GM12878 (cell line): ENCODE data around the gene SPATA25. TPM values are rescaled to one million over a fixed set of nuclear protein-coding genes. Genes with fewer than 3 reads are reported as not detected.

Source experiments
- ATAC-seq: fragments of 200-7000 bp; cut with Tn5 transposase; 3 replicates; pipeline ENCODE4 v1.9.1; 2020; ENCODE audit warnings: mild to moderate bottlenecking, moderate library complexity
- BruUV-seq: library from RNA; stranded (reverse); fragments of 400-500 nt; replicated peaks from 2 replicates; lab custom pipeline; 2021; lab: Mats Ljungman, UMichigan
- CTCF ChIA-PET: fragments of 300-600 bp; sonication (Branson Sonifier 250); formaldehyde crosslinking; extraction: SDS; loops from one replicate; lab custom pipeline; 2021; ENCODE audit warnings: inconsistent platforms; lab: Yijun Ruan, JAX
- POLR2A ChIA-PET: fragments of 350-600 bp; formaldehyde crosslinking; extraction: SDS; loops from one replicate; lab custom pipeline; 2021; ENCODE audit warnings: inconsistent platforms; lab: Charles Lee
- RAD21 ChIA-PET: fragments of 300-600 bp; sonication (Branson Sonifier 250); formaldehyde crosslinking; loops from one replicate; lab custom pipeline; 2023; ENCODE audit warnings: antibody characterized with exemption; ENCODE audit not compliant: unreplicated experiment; lab: Charles Lee
- SMC1A ChIA-PET: fragments of 300-600 bp; sonication (Branson Sonifier 250); formaldehyde crosslinking; loops from one replicate; lab custom pipeline; 2023; ENCODE audit not compliant: unreplicated experiment, uncharacterized antibody; lab: Charles Lee
- DNase-seq: peaks from one replicate; pipeline ENCODE4 v3.0.0-alpha.2; 2011; ENCODE audit warnings: low read depth, low spot score
- FAIRE-seq: peaks from 3 replicates; lab custom pipeline; 2011; peaks lifted over from hg19 to GRCh38; lab: Jason Lieb, UNC
- H2AFZ ChIP-seq: 2 replicates; pipeline ENCODE4 v1.6.0; 2011; ENCODE audit warnings: low read depth, low read length, control low read depth; ENCODE audit not compliant: control insufficient read depth
- H3K27ac ChIP-seq: 2 replicates; pipeline ENCODE4 v1.5.1; 2011; ENCODE audit warnings: control low read depth; ENCODE audit not compliant: control insufficient read depth, insufficient read depth
- H3K27me3 ChIP-seq, 2 experiments: replicated peaks in 1 of 2; 2 replicates each; pipeline versions ENCODE4 v1.6.0 to v1.6.1; 2011; ENCODE audit warnings: low read length in 1 of 2; ENCODE audit not compliant: control insufficient read depth in 2 of 2, insufficient read depth in 2 of 2
- H3K36me3 ChIP-seq, 2 experiments: 2 replicates each; pipeline ENCODE4 v1.5.1; 2011; ENCODE audit warnings: low read length in 1 of 2; ENCODE audit not compliant: control insufficient read depth in 2 of 2, insufficient read depth in 2 of 2
- H3K4me1 ChIP-seq: 2 replicates; pipeline ENCODE4 v1.6.1; 2011; ENCODE audit warnings: mild to moderate bottlenecking, low read length, moderate library complexity, mixed read lengths; ENCODE audit not compliant: control insufficient read depth, insufficient read depth
- H3K4me2 ChIP-seq: 2 replicates; pipeline ENCODE4 v1.6.0; 2011; ENCODE audit warnings: control low read depth; ENCODE audit not compliant: control insufficient read depth, insufficient read depth
- H3K4me3 ChIP-seq: fragments of 200-600 bp; sonication (generic); 2 replicates; pipeline ENCODE4 v1.5.1; 2016
- H3K79me2 ChIP-seq: 2 replicates; pipeline ENCODE4 v1.6.0; 2011; ENCODE audit warnings: low read length; ENCODE audit not compliant: control insufficient read depth, insufficient read depth
- H3K9ac ChIP-seq: 2 replicates; pipeline ENCODE4 v1.8.0; 2011; ENCODE audit warnings: low read length, control low read depth, mixed read lengths; ENCODE audit not compliant: control insufficient read depth, insufficient read depth
- H3K9me3 ChIP-seq: replicated peaks from 3 replicates; pipeline ENCODE4 v1.5.1; 2011; ENCODE audit warnings: mild to moderate bottlenecking, low read length; ENCODE audit not compliant: control insufficient read depth, insufficient read depth
- H4K20me1 ChIP-seq: 2 replicates; pipeline ENCODE4 v1.6.0; 2011; ENCODE audit not compliant: control insufficient read depth, insufficient read depth
- ATF7 ChIP-seq: fragments of 450-650 bp; IDR thresholded peaks from 2 replicates; pipeline ENCODE4 v1.6.1; 2016; ENCODE audit warnings: low read depth, mild to moderate bottlenecking
- BCLAF1 ChIP-seq: fragments of 450-650 bp; IDR thresholded peaks from 2 replicates; pipeline ENCODE4 v1.6.1; 2017; ENCODE audit warnings: antibody characterized with exemption, mild to moderate bottlenecking, moderate library complexity
- HDAC2 ChIP-seq: fragments of 200-600 bp; sonication (generic); IDR thresholded peaks from 2 replicates; pipeline ENCODE4 v1.6.1; 2017
- IRF3 ChIP-seq: fragments of 450-650 bp; IDR thresholded peaks from 2 replicates; pipeline ENCODE4 v1.6.1; 2014; ENCODE audit warnings: mild to moderate bottlenecking
- KDM1A ChIP-seq: fragments of 200-600 bp; sonication (generic); IDR thresholded peaks from 2 replicates; pipeline ENCODE4 v1.6.1; 2016; ENCODE audit warnings: borderline replicate concordance
- RFX5 ChIP-seq: IDR thresholded peaks from 2 replicates; pipeline ENCODE4 v1.6.1; 2011; ENCODE audit warnings: low read depth, low read length, improper control_type of control experiment
- TBL1XR1 ChIP-seq: IDR thresholded peaks from 2 replicates; pipeline ENCODE4 v1.6.1; 2012; ENCODE audit warnings: low read depth, low read length, improper control_type of control experiment
- WGBS: methylation state at CpG from one replicate; pipeline ENCODE4 v1.1.6; 2016; ENCODE audit warnings: low lambda C conversion rate; ENCODE audit not compliant: insufficient replicate concordance, insufficient coverage; ENCODE audit errors: missing lambda C conversion rate; 5-methylcytosine and 5-hydroxymethylcytosine counted together
- in situ Hi-C: fragments of 300-500 bp; cut with MboI; formaldehyde crosslinking; loops from 9 replicates; pipeline ENCODE4 v1.14.3; 2018; ENCODE audit warnings: mixed read lengths
- intact Hi-C: fragments of 100-400 bp; cut with micrococcal nuclease; formaldehyde crosslinking; loops from one replicate; pipeline ENCODE4 v1.14.2; 2022; ENCODE audit not compliant: unreplicated experiment
- polyA plus RNA-seq, 11 experiments: library from polyadenylated mRNA; depleted of rRNA in 4 of 11; unstranded in 6 of 11; stranded (reverse) in 5 of 11; fragments of >200 nt; fragmentation: Nextera tagmentation in 4 of 11; fragmentation: Illumina TruSeq in 1 of 11; extraction: Ambion mirVana in 4 of 11; extraction: Trizol in 1 of 11; gene quantifications; 1 replicate in 1 of 11; 2 replicates in 10 of 11; pipeline versions ENCODE4 v1.2.1 to v1.2.3, GENCODE V29; 2011 to 2016; ENCODE audit warnings: inconsistent platforms in 2 of 11, missing spikeins in 2 of 11, low read depth in 1 of 11
- total RNA-seq, 4 experiments: library from RNA; depleted of rRNA in 3 of 4; stranded (reverse); fragments of >200 nt in 3 of 4; fragmentation: Illumina TruSeq in 1 of 4; extraction: Trizol in 1 of 4; gene quantifications; 2 replicates each; pipeline versions ENCODE4 v1.2.1 to v1.2.3, GENCODE V29; 2013 to 2021
- TF ChIP-seq, protein P1 (sequence below): fragments of 450-650 bp; IDR thresholded peaks from 2 replicates; pipeline ENCODE4 v1.6.1; 2018; ENCODE audit warnings: borderline replicate concordance, mild to moderate bottlenecking; ENCODE audit not compliant: partially characterized antibody

SPATA25 gene
- total and polyA plus RNA-seq, 10 of the 15 experiments (the other 5 are each of a cell fraction or from before 2014, with no cell fraction given) = 0.28 to 2.9 (median 1.3) TPM; not detected in 3

- TF ChIP-seq IRF3 (no peak), HDAC2 (no peak)
These were observed 2.9 kb upstream of the SPATA25 start (continued) for GRCh38 chr20:45890077-45890984.

DNA sequence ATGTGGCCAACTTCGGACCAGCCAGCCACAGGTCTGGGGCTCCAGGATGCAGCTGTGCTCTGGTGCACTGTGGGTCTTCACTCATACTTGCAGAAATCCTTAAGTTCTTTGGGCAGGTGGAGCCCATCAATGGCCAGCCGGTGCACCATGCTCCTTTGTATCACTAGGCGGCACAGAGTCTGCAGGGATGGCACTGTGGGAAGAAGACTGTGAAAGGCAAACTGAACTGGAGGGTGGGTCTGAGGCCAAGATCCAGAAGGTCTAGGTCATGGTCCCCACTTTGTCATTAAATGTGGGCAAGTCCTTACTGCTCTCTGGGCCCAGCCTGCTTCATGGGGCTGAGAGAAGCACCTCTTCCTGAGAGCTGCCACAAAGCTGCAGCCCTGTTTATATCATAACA is 1.3 kb upstream of the SPATA25 start:
- in situ Hi-C loops (no loop called here), intact Hi-C loops (no loop called here)
- H3K4me3 ChIP-seq = no peak overlapping the region
- peaks cover 2 to 4% of the 10 kb centered on the region in 2 experiments; a peak in 2 of 4 replicates for H3K36me3 ChIP-seq
- H2AFZ ChIP-seq = no peak overlapping the region
- H3K9ac ChIP-seq = no peak overlapping the region
- SMC1A ChIA-PET = interaction anchor here (2.8 kb wide), 1 partner anchor 82 kb away, joined by 9 read pairs; no protein-coding TSS in a partner anchor
- 77% methylated on average over 3 of the region's 3 CpGs for WGBS
- no peaks in the 10 kb centered on the region for H3K9me3 ChIP-seq
- H3K27ac ChIP-seq = no peak overlapping the region
- peaks cover 32% of the 10 kb centered on the region for H3K4me1 ChIP-seq
- H3K27me3 ChIP-seq = no peaks in the 10 kb centered on the region
- H3K4me2 ChIP-seq = no peak overlapping the region
- no TSS peak for BruUV-seq
- ATAC-seq = no peak
- DNase-seq = no peak
- POLR2A ChIA-PET = interaction anchor here (0.8 to 1.5 kb wide), 3 partner anchors 16 to 72 kb away, joined by 4 to 5 read pairs (median 4); no protein-coding TSS in a partner anchor
- no peak for FAIRE-seq
- RAD21 ChIA-PET = interaction anchor here (2.4 to 2.9 kb wide), 2 partner anchors 7 to 46 kb away, joined by 11 to 25 read pairs; partner anchors contain the start of genes PCIF1 and ZSWIM1
- TF ChIP-seq TBL1XR1 (no peak), KDM1A (no peak), ATF7 (no peak), RFX5 (no peak), BCLAF1 (no peak)
- TF ChIP-seq, protein P1, sequence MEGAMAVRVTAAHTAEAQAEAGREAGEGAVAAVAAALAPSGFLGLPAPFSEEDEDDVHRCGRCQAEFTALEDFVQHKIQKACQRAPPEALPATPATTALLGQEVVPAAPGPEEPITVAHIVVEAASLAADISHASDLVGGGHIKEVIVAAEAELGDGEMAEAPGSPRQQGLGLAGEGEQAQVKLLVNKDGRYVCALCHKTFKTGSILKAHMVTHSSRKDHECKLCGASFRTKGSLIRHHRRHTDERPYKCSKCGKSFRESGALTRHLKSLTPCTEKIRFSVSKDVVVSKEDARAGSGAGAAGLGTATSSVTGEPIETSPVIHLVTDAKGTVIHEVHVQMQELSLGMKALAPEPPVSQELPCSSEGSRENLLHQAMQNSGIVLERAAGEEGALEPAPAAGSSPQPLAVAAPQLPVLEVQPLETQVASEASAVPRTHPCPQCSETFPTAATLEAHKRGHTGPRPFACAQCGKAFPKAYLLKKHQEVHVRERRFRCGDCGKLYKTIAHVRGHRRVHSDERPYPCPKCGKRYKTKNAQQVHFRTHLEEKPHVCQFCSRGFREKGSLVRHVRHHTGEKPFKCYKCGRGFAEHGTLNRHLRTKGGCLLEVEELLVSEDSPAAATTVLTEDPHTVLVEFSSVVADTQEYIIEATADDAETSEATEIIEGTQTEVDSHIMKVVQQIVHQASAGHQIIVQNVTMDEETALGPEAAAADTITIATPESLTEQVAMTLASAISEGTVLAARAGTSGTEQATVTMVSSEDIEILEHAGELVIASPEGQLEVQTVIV = no peak
- H4K20me1 ChIP-seq = no peaks in the 10 kb centered on the region
- CTCF ChIA-PET = interaction anchor here (0.8 to 3.0 kb wide), 5 partner anchors 7 to 90 kb away, joined by 3 to 38 read pairs (median 15); partner anchors contain the start of gene ZSWIM1
- H3K79me2 ChIP-seq = peaks cover 8% of the 10 kb centered on the region
